Right lobe of liver (tissue), 4 donors: ENCODE measurements around the gene HOTAIR.

Source experiments
- CTCF ChIP-seq, 4 donors: fragments of 200-600 bp in 3 of 4; fragments of 450-650 bp in 1 of 4; IDR thresholded peaks; one replicate each; pipeline versions ENCODE4 v1.5.1 to v1.8.0; 2016 to 2022; ENCODE audit warnings: antibody characterized with exemption in 4 of 4, mild to moderate bottlenecking in 2 of 4
- POLR2A ChIP-seq: fragments of 450-650 bp; IDR thresholded peaks from one replicate; pipeline ENCODE4 v1.6.1; 2017; ENCODE audit warnings: antibody characterized with exemption, mild to moderate bottlenecking
- donor health status: DM: no; HTN: no; CAD: no.
- donor health status: DM: no; HTN: no; CAD: no.
- donor health status: DM: no; HTN: yes; CAD: no.

GRCh38 chr12:54016478-54016964 is 41.8 kb upstream of the HOTAIR start:
- TF ChIP-seq CTCF (IDR thresholded peaks at IDR 0.05) (no peak), POLR2A (no peak)
